HL-60/S4 treated with phorbol 12-myristate 13-acetate at 8.2 ng/mL for 4 days and 3 days (cell line): ENCODE measurements around the gene SCGB1D1.

Experiments used
- in situ Hi-C: fragments of 300-500 bp; cut with MboI; formaldehyde crosslinking; loops from 2 replicates; pipeline ENCODE4 v1.15.0; 2022; ENCODE audit warnings: low sequenced_read_pairs

The SCGB1D1 gene

GRCh38 chr11:62190011-62190410, at the start of gene SCGB1D1:
Gene SCGB1D1 (plus strand): TSS chr11:62190216. CDS start chr11:62190285, 69 bp downstream.
- in situ Hi-C loops, result no loop called here

GRCh38 chr11:62140304-62141110, 49.5 kb upstream of the SCGB1D1 start:
- in situ Hi-C loops, result no loop called here

GRCh38 chr11:62141111-62142042, 48.6 kb upstream of the SCGB1D1 start:
- in situ Hi-C loops, result no loop called here

GRCh38 chr11:62142043-62142375, 48.0 kb upstream of the SCGB1D1 start:
- in situ Hi-C loops, result no loop called here

- in situ Hi-C loops, result no loop called here
Measured at GRCh38 chr11:62142921-62143320, 47.1 kb upstream of the SCGB1D1 start.

GRCh38 chr11:62143727-62144126, 46.3 kb upstream of the SCGB1D1 start:
- in situ Hi-C loops, result no loop called here

GRCh38 chr11:62144641-62145255, 45.3 kb upstream of the SCGB1D1 start:
- in situ Hi-C loops, result no loop called here

GRCh38 chr11:62145261-62145871, 44.6 kb upstream of the SCGB1D1 start:
- in situ Hi-C loops, result no loop called here

- in situ Hi-C loops, result no loop called here
Measured at GRCh38 chr11:62146476-62147200, 43.4 kb upstream of the SCGB1D1 start.

- in situ Hi-C loops, result no loop called here
Measured at GRCh38 chr11:62147545-62147944, 42.5 kb upstream of the SCGB1D1 start.

GRCh38 chr11:62148271-62148980, 41.6 kb upstream of the SCGB1D1 start:
- in situ Hi-C loops, result no loop called here

- in situ Hi-C loops, result no loop called here
Measured at GRCh38 chr11:62149986-62150886, 39.8 kb upstream of the SCGB1D1 start.

GRCh38 chr11:62150887-62151736, 38.9 kb upstream of the SCGB1D1 start:
- in situ Hi-C loops, result no loop called here

GRCh38 chr11:62151737-62152102, 38.3 kb upstream of the SCGB1D1 start:
- in situ Hi-C loops, result no loop called here

- in situ Hi-C loops, result no loop called here
Measured at GRCh38 chr11:62152245-62153086, 37.5 kb upstream of the SCGB1D1 start.

- in situ Hi-C loops, result no loop called here
Measured at GRCh38 chr11:62153087-62153395, 37.0 kb upstream of the SCGB1D1 start.

GRCh38 chr11:62153617-62154016, 36.4 kb upstream of the SCGB1D1 start:
- in situ Hi-C loops, result no loop called here
